Activated CD8-positive, alpha-beta memory T cell treated with anti-CD3 and anti-CD28 coated beads for 4 hours (primary cell): Measurements from ENCODE around the gene S100PBP.

Experiments
- DNase-seq, 2 donors: peaks; one replicate each; pipeline ENCODE4 v3.0.0-alpha.2; 2020; ENCODE audit warnings: low read depth in 2 of 2

The S100PBP gene

DNA sequence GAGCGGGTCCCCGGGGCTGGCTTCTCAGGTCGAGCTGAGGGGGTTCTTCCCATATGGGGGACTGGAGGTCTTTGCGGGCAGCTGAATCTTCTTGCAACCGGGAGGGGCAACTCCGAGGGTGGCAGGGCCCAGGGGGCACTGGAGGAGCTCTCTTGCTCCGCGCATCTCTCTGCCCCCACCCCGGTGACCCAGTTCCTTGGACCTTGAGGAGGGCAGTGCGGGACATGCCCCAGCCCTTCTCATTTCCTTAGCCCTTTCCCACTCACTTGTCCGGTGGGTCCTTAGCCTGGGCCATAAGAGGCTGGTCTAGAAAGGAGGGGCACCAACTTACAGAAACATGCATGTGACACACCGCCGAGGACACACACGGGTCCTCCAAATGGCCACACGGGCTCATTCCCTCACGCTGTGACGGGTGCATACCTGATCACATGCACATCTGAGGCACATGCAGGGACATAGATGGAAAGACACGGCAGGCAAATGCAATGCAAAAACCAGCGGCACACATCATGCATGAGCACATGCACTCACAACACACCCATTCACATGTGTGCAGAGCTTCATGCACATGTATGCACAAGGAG, 69.5 kb downstream of the S100PBP start:
- no peak for DNase-seq

- no peak for DNase-seq
Observed at GRCh38 chr1:32887623-32888022, 70.2 kb downstream of the S100PBP start.

DNA sequence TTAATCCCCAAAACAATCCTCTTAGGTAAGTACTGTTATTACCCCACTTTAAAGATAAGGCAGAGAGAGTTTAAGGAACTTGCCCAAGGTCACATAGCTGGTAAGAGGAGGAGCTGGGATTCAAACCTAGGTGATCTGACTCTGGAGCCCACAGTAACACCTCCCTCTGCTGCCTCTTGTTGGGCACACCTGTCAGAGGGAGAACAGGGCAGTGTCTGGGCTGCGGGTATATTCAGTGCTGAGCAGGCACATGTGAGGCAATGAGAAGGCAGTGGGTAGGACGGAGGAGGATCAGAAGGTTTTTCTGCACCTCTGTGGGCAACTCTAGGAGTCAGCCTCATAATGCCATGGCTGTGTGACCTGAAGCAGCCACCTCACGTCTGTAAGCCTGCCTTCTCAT, 70.7 kb downstream of the S100PBP start:
- no peak for DNase-seq

- DNase-seq: no peak
Observed at GRCh38 chr1:32888677-32889420, 71.4 kb downstream of the S100PBP start.

- no peak for DNase-seq
Observed at GRCh38 chr1:32889731-32890278, 72.4 kb downstream of the S100PBP start.

- DNase-seq: no peak
Observed at GRCh38 chr1:32890516-32891240, 73.2 kb downstream of the S100PBP start.

- no peak for DNase-seq
Observed at GRCh38 chr1:32891241-32891570, 73.8 kb downstream of the S100PBP start.

DNA sequence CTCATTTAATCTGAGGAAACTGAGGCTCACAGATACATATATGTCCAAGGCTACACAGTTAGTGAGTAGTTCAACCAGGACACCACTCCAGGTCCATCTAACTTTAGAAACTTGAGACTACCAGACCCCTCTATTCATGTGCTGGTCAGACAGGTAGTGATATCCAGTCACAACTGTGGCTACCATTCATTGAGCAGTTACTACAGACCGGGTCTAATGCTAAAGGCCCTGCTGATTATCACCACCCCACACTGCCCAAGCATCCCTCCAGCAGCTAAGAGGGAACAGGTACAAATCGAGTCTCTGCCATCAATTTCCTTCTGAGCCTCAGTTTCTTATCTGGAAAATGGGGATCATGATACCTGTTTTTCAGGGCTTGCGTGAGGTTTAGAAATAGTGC, 74.2 kb downstream of the S100PBP start:
- no peak for DNase-seq

- DNase-seq: no peak
Observed at GRCh38 chr1:32892368-32893197, 75.1 kb downstream of the S100PBP start.

- no peak for DNase-seq
Observed at GRCh38 chr1:32893198-32894018, 76.0 kb downstream of the S100PBP start.

- DNase-seq: no peak
Observed at GRCh38 chr1:32894019-32894600, 76.7 kb downstream of the S100PBP start.

DNA sequence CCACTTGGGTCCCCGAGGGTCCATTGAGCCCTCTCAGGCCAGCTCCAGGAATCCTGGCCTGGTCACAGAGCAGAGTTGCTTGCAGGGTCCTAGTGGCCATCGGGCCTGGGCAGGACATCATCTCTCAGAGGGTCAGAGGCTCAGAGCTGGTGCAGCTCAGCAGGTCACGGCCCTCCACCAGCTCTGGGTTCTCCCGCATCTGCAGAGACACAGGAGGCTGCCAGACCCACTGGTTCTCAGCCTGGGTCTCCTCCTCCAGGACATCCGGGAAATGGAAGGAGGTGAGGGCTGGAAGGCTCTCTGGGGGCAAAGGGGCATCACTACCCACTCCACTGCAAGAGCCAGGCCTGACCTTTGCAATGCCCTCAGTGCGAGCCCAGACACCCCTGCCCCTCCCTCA, 77.2 kb downstream of the S100PBP start:
- no peak for DNase-seq

- DNase-seq: no peak
Observed at GRCh38 chr1:32895325-32896215, 78.1 kb downstream of the S100PBP start.

GRCh38 chr1:32896451-32896850, 79.0 kb downstream of the S100PBP start:
- no peak for DNase-seq

- DNase-seq: no peak
Observed at GRCh38 chr1:32897082-32898049, 79.9 kb downstream of the S100PBP start.

GRCh38 chr1:32898056-32898455, 80.6 kb downstream of the S100PBP start:
- DNase-seq: no peak

GRCh38 chr1:32898958-32899357, 81.5 kb downstream of the S100PBP start:
- no peak for DNase-seq

DNA sequence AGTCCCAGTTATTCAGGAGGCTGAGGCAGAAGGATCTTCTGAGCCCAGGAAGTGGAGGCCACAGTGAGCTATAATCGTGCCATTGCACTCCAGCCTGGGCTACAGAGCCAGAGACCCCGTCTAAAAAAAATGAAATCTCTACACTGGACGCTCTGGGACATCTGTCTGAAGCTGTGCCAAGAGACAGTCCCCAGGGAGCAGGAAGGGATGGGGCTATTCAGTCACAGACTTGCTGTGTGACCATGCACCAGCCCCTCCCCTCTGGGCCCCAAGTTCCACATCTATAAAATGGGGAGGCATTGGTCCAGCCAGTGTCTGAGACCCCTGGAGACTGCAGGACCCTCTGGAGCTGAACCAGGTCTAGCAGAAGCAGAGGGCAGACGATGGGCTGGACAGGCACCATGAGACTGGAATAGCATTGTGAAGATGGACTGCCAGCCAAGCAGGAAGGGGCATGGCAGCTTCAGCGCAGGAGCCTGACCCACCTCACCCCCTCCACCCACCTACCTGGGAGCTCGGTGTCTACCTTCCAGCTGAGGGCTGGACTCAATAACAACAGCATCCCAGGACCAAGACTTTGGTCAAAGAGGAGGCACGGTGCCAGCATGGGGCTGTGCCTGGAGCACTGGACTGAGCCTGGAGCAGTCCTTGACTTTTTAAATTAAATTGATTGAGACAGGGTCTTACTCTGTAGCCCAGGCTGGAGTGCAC, 82.3 kb downstream of the S100PBP start:
- DNase-seq: no peak
